Tibial nerve (tissue), 4 donors: ENCODE data around the gene GJA10.
"Not testable (repeated sequence)": the region's sequence is repeated elsewhere in the genome, so short reads cannot be mapped to it uniquely, and the experiment has no call there.

ENCODE experiments used
- CTCF ChIP-seq, 5 experiments: fragments of 200-600 bp in 3 of 5; fragments of 450-650 bp in 2 of 5; sonication (generic) in 3 of 5; IDR thresholded peaks; one replicate each; pipeline ENCODE4 v1.5.1; 2016 to 2019; ENCODE audit warnings: antibody characterized with exemption in 5 of 5, mild to moderate bottlenecking in 3 of 5, moderate library complexity in 2 of 5
- EP300 ChIP-seq, 2 donors: sonication (generic); formaldehyde crosslinking; IDR thresholded peaks; one replicate each; pipeline ENCODE4 v1.6.1; 2017; ENCODE audit warnings: antibody characterized with exemption in 2 of 2, mild to moderate bottlenecking in 1 of 2
- POLR2A ChIP-seq, 2 donors: fragments of 450-650 bp; IDR thresholded peaks; one replicate each; pipeline ENCODE4 v1.6.1; 2017; ENCODE audit warnings: antibody characterized with exemption in 2 of 2, mild to moderate bottlenecking in 2 of 2, moderate library complexity in 2 of 2

- not testable (repeated sequence) for TF ChIP-seq CTCF, POLR2A, EP300 (IDR thresholded peaks at IDR 0.05)
Measured at GRCh38 chr6:89847513-89847912, 46.8 kb upstream of the GJA10 start.
